Femur (tissue), 1 donor: ENCODE data around the gene ZNF486.
"Not testable (repeated sequence)": the region's sequence is repeated elsewhere in the genome, so short reads cannot be mapped to it uniquely, and the experiment has no call there.

Experiments
- DNase-seq: peaks from one replicate; pipeline ENCODE4 v3.0.0-alpha.2; 2017

The ZNF486 gene

GRCh38 chr19:20167020-20167644 is at the start of gene ZNF486:
Gene ZNF486, plus strand, starts transcription at chr19:20167214. Its CDS starts 117 bp downstream, at chr19:20167331.
- peak; percentile 97 for DNase-seq

- not testable (repeated sequence) for DNase-seq
These were observed 48.8 kb upstream of the ZNF486 start for GRCh38 chr19:20118064-20118839.

GRCh38 chr19:20124879-20125278 is 42.1 kb upstream of the ZNF486 start:
- DNase-seq, result no peak

- DNase-seq, result not testable (repeated sequence)
These were observed 34.1 kb upstream of the ZNF486 start for GRCh38 chr19:20132933-20133332.

- DNase-seq, result not testable (repeated sequence)
These were observed 29.3 kb upstream of the ZNF486 start for GRCh38 chr19:20137714-20138113.

- DNase-seq, result no peak
These were observed 15.3 kb upstream of the ZNF486 start for GRCh38 chr19:20151617-20152145.

- DNase-seq, result not testable (repeated sequence)
These were observed 14.5 kb upstream of the ZNF486 start for GRCh38 chr19:20152506-20152905.

GRCh38 chr19:20153281-20153680 is 13.7 kb upstream of the ZNF486 start:
- no peak for DNase-seq

- no peak for DNase-seq
These were observed 12.4 kb upstream of the ZNF486 start for GRCh38 chr19:20154636-20155035.

- peak; percentile 21 for DNase-seq
These were observed 4.2 kb upstream of the ZNF486 start for GRCh38 chr19:20162821-20163220.

- no peak for DNase-seq
These were observed 2.6 kb upstream of the ZNF486 start for GRCh38 chr19:20164456-20164855.

- DNase-seq, result no peak
These were observed 932 bp upstream of the ZNF486 start for GRCh38 chr19:20165971-20166592.

- DNase-seq, result peak; percentile 18
These were observed 673 bp downstream of the ZNF486 start for GRCh38 chr19:20167651-20168122.

- DNase-seq, result no peak
These were observed 4.3 kb downstream of the ZNF486 start for GRCh38 chr19:20171285-20171684.

GRCh38 chr19:20175848-20176247 is 8.8 kb downstream of the ZNF486 start:
- DNase-seq, result not testable (repeated sequence)

- DNase-seq, result not testable (repeated sequence)
These were observed 12.9 kb downstream of the ZNF486 start for GRCh38 chr19:20179956-20180355.

- DNase-seq, result no peak
These were observed 15.3 kb downstream of the ZNF486 start for GRCh38 chr19:20182222-20182785.

GRCh38 chr19:20186174-20186573 is 19.2 kb downstream of the ZNF486 start:
- no peak for DNase-seq

- no peak for DNase-seq
These were observed 30.7 kb downstream of the ZNF486 start for GRCh38 chr19:20197747-20198146.

- no peak for DNase-seq
These were observed 42.0 kb downstream of the ZNF486 start for GRCh38 chr19:20209051-20209450.

- DNase-seq, result not testable (repeated sequence)
These were observed 47.4 kb downstream of the ZNF486 start for GRCh38 chr19:20214366-20214765.

GRCh38 chr19:20221605-20222004 is 54.6 kb downstream of the ZNF486 start:
- DNase-seq, result not testable (repeated sequence)

- DNase-seq, result no peak
These were observed 66.1 kb downstream of the ZNF486 start for GRCh38 chr19:20233105-20233504.
